ENCODE measurements around the gene RNLS. TPM values are rescaled to one million over a fixed set of nuclear protein-coding genes. Genes with fewer than 3 reads are reported as not detected.

RNLS gene
- total RNA-seq, 4 donors from 2014 or later: 10.6 to 38.7 (median 28.2) TPM

DNA sequence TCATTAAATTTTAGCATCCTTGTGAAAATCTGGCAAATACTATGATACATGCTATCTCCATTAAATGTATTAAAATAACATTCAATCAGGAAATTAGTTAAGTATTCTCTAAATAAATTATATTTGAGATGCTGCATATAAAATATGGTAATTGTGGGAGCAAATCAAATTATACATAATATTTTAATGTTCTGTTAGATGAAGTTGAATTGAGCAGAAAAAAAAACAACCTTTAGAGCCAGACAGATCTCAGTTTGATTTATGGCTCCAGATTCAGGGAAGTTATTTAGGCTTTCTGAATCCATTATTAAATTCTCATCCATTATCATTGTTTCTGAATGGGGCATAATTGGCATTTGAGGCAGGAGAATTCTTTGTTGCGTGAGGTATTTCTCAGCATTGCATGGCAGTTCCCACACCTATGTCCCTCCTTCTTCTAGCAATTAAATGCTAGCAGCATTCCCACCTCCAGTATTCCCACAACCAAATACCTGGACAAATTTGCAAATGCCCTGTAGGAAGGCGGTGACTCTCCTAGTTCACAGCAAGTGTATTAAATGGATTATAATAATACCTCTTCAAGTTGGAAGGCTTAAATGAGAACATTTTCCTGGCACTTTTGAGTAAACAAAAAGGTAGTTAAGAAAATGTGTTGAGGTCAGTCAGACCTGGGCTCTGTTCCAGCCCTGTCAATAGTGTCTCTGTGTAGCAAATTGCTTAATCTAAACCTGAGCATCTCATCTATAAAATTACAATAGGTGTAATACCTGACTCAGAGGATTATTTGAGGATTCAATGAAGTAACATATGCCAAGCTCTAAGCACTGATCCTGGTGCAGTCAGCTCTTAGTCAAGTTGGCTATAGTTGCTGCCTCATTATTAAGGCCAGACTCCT is 108.9 kb downstream of the RNLS start:
- Histone ChIP-seq H3K4me1 (no peaks in the 10 kb centered on the region), H3K27me3 (no peaks in the 10 kb centered on the region), H3K4me3 (replicated peaks in 1 of 3) (no peak overlapping the region), H3K27ac (no peak overlapping the region), H3K9me3 (no peaks in the 10 kb centered on the region), H3K36me3 (no peaks in the 10 kb centered on the region)
- intact Hi-C loops (cut with DNase I): no loop called here
- no peak for TF ChIP-seq POLR2A (IDR thresholded peaks at IDR 0.05)
- TF ChIP-seq, protein P1, sequence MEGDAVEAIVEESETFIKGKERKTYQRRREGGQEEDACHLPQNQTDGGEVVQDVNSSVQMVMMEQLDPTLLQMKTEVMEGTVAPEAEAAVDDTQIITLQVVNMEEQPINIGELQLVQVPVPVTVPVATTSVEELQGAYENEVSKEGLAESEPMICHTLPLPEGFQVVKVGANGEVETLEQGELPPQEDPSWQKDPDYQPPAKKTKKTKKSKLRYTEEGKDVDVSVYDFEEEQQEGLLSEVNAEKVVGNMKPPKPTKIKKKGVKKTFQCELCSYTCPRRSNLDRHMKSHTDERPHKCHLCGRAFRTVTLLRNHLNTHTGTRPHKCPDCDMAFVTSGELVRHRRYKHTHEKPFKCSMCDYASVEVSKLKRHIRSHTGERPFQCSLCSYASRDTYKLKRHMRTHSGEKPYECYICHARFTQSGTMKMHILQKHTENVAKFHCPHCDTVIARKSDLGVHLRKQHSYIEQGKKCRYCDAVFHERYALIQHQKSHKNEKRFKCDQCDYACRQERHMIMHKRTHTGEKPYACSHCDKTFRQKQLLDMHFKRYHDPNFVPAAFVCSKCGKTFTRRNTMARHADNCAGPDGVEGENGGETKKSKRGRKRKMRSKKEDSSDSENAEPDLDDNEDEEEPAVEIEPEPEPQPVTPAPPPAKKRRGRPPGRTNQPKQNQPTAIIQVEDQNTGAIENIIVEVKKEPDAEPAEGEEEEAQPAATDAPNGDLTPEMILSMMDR (IDR thresholded peaks at IDR 0.05): no peak
- no peak for DNase-seq
- WGBS, 2 donors: 94 to 99% methylated on average over 2 of the region's 2 CpGs

DNA sequence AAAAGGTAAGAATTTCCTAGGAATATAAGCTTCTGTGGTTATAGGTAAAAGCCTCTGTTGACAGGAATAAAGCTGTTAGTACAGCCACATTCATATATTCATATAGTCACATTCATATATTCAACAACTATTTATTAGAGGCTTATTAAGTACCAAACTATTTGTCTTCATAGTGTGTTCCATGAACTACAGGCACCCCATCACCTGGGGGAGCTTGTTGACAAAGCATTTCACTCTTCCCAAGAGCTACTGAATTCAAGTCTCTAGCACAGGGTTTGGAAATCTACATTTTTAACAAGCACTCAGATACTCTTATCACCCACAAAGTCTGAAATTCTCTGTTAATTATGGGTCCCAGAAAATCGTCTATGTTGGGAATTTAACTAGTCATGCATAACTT is 110.6 kb downstream of the RNLS start:
- Histone ChIP-seq H3K27me3 (no peaks in the 10 kb centered on the region), H3K4me3 (replicated peaks in 1 of 3) (no peak overlapping the region), H3K4me1 (no peaks in the 10 kb centered on the region), H3K9me3 (no peaks in the 10 kb centered on the region), H3K36me3 (no peaks in the 10 kb centered on the region), H3K27ac (no peak overlapping the region)
- TF ChIP-seq, protein P1 (IDR thresholded peaks at IDR 0.05): no peak
- TF ChIP-seq POLR2A (IDR thresholded peaks at IDR 0.05): no peak
- intact Hi-C loops (cut with DNase I): no loop called here
- DNase-seq: no peak
- 60 to 68% methylated on average over 1 of the region's 1 CpG for WGBS, 2 donors

DNA sequence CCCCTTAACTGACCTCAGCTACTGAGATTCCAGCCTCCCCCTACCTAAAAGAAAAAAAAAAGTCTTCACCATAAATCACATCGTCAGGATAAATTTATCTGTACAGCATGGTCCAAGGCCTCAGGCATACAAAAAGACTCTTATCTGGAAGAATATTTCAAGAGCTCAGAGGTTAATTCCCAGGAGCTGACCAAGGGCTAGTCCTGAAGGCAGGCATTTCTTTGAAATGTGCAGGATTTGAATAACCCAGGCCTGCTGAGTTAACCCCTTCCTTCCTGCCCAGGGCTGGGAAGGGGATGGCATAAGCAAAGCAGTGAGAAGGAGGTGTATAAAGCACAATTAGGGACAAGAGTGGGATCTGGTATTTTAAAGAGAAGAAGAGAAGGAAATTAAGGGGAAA is 111.2 kb downstream of the RNLS start:
- H3K4me1 ChIP-seq: no peaks in the 10 kb centered on the region
- H3K4me3 ChIP-seq (replicated peaks in 1 of 3): no peak overlapping the region
- intact Hi-C loops (cut with DNase I): no loop called here

DNA sequence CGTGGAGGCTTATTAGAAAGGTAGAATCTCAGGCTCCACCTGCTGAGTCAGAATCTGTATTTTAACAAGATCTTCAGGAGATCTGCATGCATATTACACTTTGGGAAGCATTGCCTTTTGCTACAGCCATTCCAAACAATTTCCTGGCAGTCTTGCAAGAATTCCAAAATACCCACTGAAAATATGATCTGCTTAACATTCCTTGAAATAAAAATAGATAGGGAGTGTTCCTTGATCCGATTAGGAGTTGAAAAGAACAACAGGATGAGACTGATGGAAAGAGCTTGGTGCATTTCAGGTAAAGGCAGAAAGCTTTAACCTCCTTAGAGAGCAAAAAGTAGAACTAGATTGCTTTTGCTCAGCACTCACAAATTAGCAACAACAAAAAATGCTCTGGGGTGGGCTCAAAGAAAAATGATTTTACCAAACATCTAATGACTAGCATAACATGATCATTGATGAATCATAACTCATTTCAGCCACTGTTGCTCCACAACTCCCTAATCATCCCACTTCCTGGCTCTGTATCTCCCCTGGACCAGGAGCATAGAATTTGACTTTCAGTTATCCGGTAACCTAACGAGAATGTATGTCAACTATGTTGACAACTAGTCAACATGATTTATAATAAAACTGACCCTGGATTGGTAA is 115.2 kb downstream of the RNLS start:
- Histone ChIP-seq H3K27me3 (no peaks in the 10 kb centered on the region), H3K4me1 (no peaks in the 10 kb centered on the region), H3K9me3 (no peaks in the 10 kb centered on the region), H3K27ac (no peak overlapping the region), H3K36me3 (no peaks in the 10 kb centered on the region), H3K4me3 (replicated peaks in 1 of 3) (no peak overlapping the region)
- DNase-seq: no peak
- TF ChIP-seq, protein P1 (IDR thresholded peaks at IDR 0.05): no peak
- no peak for TF ChIP-seq POLR2A (IDR thresholded peaks at IDR 0.05)
- intact Hi-C loops (cut with DNase I): no loop called here
- 44 to 60% methylated on average over 4 of the region's 4 CpGs for WGBS, 2 donors

More for the DNA sequence above, 111.2 kb downstream of the RNLS start:
- TF ChIP-seq, protein P1 (IDR thresholded peaks at IDR 0.05): no peak
- TF ChIP-seq POLR2A (IDR thresholded peaks at IDR 0.05): no peak
- H3K9me3 ChIP-seq: no peaks in the 10 kb centered on the region
- no peaks in the 10 kb centered on the region for H3K36me3 ChIP-seq
- no peak overlapping the region for H3K27ac ChIP-seq
- no peaks in the 10 kb centered on the region for H3K27me3 ChIP-seq
- WGBS, 2 donors: 52 to 61% methylated on average over 1 of the region's 1 CpG
- DNase-seq: no peak

DNA sequence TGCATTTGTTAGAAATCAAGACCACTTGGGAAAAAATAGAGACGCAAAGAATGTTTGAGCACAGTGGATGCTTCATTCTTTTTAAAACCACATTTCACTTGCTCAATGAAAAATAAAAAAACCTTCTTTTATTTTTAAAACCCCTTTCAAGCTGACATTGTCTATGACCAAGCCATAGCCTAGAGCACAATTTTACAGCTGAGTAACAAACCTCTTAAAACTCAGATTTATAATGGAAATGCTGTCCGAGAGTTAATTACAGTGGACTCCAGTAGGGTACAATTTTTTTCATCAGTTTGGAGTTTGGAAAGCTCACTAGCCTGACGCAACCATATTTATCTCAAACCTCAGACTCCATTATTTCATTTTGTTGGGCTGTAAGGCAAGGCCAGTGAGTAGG is 116.3 kb downstream of the RNLS start:
- Histone ChIP-seq H3K4me3 (replicated peaks in 1 of 3) (no peak overlapping the region), H3K9me3 (no peaks in the 10 kb centered on the region), H3K27me3 (no peaks in the 10 kb centered on the region), H3K27ac (no peak overlapping the region), H3K4me1 (no peaks in the 10 kb centered on the region), H3K36me3 (no peaks in the 10 kb centered on the region)
- TF ChIP-seq, protein P1 (IDR thresholded peaks at IDR 0.05): no peak
- no peak for TF ChIP-seq POLR2A (IDR thresholded peaks at IDR 0.05)
- intact Hi-C loops (cut with DNase I): no loop called here
- WGBS, 2 donors: 93 to 96% methylated on average over 3 of the region's 3 CpGs
- no peak for DNase-seq

Measured in thyroid gland (tissue), 4 donors.